HG03066 (cell line): ENCODE measurements around the gene IL19.
"Not testable (repeated sequence)": the region's sequence is repeated elsewhere in the genome, so short reads cannot be mapped to it uniquely, and the experiment has no call there.

Experiments used
- ATAC-seq: cut with Tn5 transposase; IDR thresholded peaks from one replicate; pipeline ENCODE4 v1.9.1; 2021; ENCODE audit warnings: low read depth; ENCODE audit not compliant: unreplicated experiment

The IL19 gene

GRCh38 chr1:206853696-206854095 is 83.1 kb downstream of the IL19 start:
- not testable (repeated sequence) for ATAC-seq

- ATAC-seq, result no peak
Observed at GRCh38 chr1:206854401-206855129, 84.0 kb downstream of the IL19 start.

GRCh38 chr1:206855859-206856258 is 85.3 kb downstream of the IL19 start:
- no peak for ATAC-seq

- ATAC-seq, result no peak
Observed at GRCh38 chr1:206856674-206857464, 86.3 kb downstream of the IL19 start.

- ATAC-seq, result no peak
Observed at GRCh38 chr1:206859082-206859521, 88.5 kb downstream of the IL19 start.

DNA sequence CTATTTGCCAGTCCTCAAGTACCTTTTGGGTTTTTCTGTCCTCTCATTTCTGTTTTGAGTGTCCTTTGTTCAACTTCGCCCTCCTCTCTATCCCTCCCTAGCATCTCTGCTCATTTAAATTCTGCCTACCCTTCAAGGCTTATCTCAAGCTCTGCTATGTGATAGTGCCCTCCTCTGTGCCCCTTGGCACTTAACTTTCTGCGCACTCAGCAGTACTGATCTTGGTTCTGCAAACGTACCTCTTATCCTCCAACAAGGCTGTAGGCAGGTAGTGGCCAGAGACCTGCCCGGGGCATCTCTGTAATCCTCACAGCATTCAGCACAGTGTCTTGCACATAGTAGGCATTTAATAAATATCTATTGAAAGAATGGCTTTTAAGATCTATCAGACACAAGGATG is 89.6 kb downstream of the IL19 start:
- ATAC-seq, result no peak

- no peak for ATAC-seq
Observed at GRCh38 chr1:206863266-206863665, 92.7 kb downstream of the IL19 start.

- ATAC-seq, result no peak
Observed at GRCh38 chr1:206864939-206865671, 94.5 kb downstream of the IL19 start, which contains the start of gene IL20. IL20 (plus strand) TSS chr1:206865623; CDS start chr1:206865853, 230 bp downstream.

DNA sequence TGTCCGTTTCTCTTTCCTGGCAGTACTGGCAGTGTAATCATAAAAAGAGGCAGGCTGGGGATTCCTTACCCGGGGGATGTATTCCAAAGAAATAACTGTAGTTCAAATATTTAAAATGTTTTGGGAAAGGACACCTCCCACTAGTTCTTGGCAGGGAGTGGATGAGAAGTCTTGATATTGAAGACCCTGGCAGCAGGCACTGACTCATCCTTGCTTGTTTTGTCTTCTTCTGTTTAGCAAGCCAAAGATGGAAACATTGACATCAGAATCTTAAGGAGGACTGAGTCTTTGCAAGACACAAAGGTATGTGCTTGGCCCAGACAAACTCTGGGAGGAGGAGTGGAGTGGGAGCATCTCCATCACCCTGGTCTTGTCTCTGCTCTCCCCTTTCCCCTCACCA is 95.5 kb downstream of the IL19 start:
- ATAC-seq, result no peak

GRCh38 chr1:206867239-206867638 is 96.7 kb downstream of the IL19 start:
- ATAC-seq, result no peak

- no peak for ATAC-seq
Observed at GRCh38 chr1:206867716-206868115, 97.1 kb downstream of the IL19 start.

DNA sequence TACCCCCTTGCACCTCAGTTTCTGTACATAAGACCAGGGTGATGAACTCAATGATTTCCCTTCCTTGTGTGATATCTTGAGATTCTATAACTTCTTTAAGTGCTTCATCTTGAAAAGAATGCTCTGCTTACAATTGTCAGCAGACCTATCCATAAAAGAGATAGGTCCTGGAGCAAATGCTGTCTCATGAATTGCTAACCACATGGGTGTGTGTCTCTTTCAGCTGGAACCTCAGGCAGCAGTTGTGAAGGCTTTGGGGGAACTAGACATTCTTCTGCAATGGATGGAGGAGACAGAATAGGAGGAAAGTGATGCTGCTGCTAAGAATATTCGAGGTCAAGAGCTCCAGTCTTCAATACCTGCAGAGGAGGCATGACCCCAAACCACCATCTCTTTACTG is 97.7 kb downstream of the IL19 start:
- no peak for ATAC-seq

DNA sequence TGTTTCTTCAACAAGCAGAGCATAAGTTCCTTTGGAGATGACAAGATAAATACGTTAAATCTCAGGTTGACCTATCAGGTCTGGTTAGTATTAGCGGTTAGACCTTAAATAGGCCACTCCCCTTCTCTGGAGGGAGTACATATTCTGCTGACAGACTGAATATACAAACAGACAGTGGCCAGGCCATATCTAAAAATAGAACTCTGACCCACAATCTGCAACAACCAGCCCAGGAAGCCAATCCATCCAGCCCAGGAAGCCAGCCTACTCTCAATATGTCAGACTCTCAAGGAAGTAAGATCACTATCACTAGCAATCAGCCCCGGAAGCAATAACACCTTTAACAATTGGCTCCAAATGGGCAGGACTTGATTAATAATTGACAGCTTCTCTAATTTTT is 101.6 kb downstream of the IL19 start:
- no peak for ATAC-seq

- ATAC-seq, result no peak
Observed at GRCh38 chr1:206873603-206874188, 103.1 kb downstream of the IL19 start.

DNA sequence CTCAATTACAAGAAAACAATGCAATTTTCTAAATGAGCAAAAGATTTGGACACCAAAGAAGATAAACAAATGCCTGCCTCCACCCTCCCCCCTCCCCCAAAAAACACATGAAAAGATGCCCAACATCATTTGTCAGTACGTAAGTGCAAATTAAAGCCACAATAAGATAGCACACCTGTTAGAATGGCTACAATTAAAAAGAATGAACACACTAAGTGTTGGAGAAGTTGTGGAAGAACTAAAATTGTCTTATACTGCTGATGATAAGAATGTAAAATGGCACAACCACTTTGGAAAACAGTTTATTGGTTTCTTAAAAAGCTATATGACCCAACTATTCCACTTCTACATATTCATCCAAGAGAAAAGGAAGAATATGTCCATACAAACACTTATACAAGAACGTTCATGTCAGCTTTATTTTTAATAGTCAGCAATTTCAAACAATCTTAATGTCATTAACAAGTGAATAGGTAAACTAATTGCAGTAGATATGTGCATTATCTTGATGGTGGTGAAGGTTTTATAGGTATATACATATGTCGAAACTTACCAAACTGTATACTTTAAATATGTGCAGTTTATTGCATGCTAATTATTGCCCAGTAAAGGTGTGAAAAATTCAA is 105.3 kb downstream of the IL19 start:
- ATAC-seq, result no peak

DNA sequence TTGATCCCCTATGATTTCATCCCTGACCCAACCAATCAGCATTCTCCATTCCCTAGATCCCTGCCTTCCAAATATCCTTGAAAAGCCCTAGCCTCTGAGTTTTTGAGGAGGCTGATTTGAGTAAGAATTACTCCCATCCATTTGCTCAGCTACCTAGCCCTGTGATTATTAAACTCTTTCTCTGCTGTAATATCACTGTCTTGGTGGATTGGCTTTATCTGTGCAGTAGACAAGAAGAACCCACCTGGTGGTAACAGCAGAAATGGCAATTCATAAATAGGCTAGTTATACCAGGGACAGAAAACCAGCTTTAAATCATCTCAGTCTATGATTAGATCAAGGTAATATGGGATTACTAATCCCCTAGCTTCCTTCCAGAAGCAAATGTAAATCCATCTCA is 107.9 kb downstream of the IL19 start:
- ATAC-seq, result no peak

DNA sequence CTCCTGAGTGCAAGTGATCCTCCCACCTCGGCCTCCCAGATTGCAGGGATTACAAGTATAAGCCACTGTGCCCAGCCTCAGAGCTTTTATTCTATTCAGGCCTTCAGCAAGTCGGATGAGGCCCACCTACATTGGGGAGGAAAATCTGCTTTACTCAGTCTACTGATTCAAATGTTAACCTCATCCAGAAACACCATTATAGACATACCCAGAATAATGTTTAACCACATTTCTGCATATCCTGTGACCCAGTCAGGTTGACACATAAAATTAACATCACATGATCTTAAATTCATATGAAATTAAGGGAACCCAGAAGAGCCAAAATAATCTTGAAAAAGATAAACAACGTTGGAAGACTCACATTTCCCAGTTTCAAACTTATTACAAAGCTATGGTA is 109.7 kb downstream of the IL19 start:
- ATAC-seq, result no peak

DNA sequence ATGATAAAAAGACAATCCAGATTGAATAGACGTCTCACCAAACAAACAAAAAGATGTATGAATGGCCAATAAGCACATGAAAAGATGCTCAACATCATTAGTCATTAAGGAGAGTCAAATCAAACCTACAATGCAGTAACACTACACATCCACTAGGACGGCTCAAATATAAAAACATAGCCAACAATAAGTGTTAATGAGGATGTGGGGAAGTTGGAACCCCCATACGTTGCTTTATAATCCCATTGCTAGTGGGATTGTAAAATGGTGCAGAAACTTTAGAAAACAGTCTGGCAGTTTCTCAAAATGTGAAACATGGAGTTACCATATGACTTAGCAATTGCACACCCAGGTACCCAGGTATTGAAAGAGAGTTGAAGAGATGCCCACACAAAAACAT is 112.0 kb downstream of the IL19 start:
- ATAC-seq, result no peak

- ATAC-seq, result no peak
Observed at GRCh38 chr1:206883160-206883559, 112.6 kb downstream of the IL19 start.

DNA sequence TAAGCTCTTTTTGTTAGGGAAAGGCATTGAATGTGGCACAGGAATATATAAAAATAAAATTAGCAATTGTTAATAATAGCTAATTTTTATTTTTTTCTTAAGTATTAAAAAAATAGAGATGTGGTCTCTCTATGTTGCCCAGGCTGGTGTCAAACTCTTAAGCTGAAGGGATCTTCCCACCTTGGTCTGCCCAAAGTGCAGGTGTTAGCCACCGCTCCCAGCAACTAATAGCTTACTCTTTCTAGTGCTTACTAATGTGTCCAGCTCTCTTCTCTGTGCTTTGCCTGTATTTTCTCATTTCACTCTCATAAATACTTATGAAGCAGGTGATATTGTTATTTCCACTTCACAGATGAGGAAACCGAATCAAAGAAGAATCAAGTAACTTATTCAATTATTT is 113.3 kb downstream of the IL19 start:
- ATAC-seq, result no peak
